GM18951 (cell line): ENCODE results near the gene SP110.

Experiments
- POLR2A ChIP-seq: IDR thresholded peaks from 4 replicates; pipeline ENCODE4 v1.6.1; 2011; ENCODE audit warnings: mild to moderate bottlenecking; ENCODE audit not compliant: insufficient read length, insufficient read depth; ENCODE audit errors: extremely low read depth
- in situ Hi-C: fragments of 300-500 bp; cut with MboI; formaldehyde crosslinking; loops from one replicate; pipeline ENCODE4 v1.12.0; 2022; ENCODE audit warnings: low sequenced_read_pairs, mixed read lengths, inconsistent platforms; ENCODE audit not compliant: unreplicated experiment

The SP110 gene

DNA sequence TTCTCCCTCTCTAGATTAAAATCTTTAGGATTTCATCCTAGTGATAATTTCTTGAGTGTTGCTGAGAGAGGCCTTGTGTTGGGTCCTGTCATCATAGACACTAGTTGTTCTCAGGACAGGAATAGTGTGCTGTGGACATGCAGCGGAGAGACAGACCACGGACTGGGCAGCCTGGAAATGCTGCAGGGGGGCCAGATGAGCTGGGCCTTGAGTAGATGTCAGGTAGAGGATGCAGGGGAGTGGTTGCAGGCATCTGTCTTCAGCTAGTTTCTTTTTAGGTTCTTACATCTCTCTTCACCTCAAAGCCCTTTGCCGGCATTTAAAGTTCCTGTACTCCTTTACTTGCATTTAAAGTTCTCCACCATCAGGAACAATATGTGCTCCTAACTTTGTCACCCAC lies 42.8 kb downstream of the SP110 start:
- TF ChIP-seq POLR2A, result no peak
- in situ Hi-C loops, result no loop called here

- in situ Hi-C loops, result no loop called here
- no peak for TF ChIP-seq POLR2A
Observed at GRCh38 chr2:230174466-230174865, 45.3 kb downstream of the SP110 start.

GRCh38 chr2:230172852-230173251 lies 46.9 kb downstream of the SP110 start:
- TF ChIP-seq POLR2A, result no peak
- in situ Hi-C loops, result no loop called here

- in situ Hi-C loops, result no loop called here
Observed at GRCh38 chr2:230172156-230172555, 47.6 kb downstream of the SP110 start.

DNA sequence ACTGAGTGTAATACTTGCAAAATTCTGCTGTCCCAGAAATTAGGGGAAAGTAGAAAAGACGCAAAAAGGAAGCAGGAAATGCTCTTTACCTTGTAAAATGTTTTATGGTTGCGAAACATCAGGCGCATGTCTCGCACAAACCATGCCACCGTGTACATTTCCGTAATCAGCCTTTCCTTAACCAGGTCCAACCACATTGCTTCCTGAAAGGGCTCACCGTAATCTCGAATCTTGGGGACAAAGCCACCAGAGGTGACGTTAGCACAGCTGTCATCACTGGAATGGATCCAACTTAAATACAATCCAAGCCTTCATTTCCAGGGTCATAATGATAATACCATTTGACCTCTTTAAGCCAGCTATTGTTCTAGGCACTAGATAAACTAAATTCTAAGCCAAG lies 49.3 kb downstream of the SP110 start:
- in situ Hi-C loops, result no loop called here
- TF ChIP-seq POLR2A, result no peak

More at GRCh38 chr2:230172156-230172555, 47.6 kb downstream of the SP110 start:
- TF ChIP-seq POLR2A, result no peak

- in situ Hi-C loops, result no loop called here
- TF ChIP-seq POLR2A, result no peak
Observed at GRCh38 chr2:230166557-230167170, 53.1 kb downstream of the SP110 start.

DNA sequence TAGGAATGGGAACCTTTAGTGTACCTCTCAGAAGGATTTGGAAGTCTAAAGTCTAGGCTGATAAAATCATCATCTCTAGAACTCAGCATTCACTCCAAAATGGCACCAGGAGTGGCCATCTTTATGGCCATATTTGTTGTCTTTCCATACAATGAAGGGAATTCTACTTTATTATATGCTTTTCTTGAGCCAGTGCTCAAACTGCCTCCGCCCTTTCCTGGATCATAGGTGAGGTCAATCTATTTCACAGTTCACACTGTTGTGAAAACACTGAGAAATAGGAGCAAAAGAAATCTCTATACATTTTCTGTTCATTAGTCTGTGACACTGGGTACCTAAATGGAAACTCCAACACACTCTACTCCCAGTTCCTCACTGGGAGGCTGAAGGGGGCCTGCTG lies 55.6 kb downstream of the SP110 start:
- TF ChIP-seq POLR2A, result no peak
- in situ Hi-C loops, result no loop called here

DNA sequence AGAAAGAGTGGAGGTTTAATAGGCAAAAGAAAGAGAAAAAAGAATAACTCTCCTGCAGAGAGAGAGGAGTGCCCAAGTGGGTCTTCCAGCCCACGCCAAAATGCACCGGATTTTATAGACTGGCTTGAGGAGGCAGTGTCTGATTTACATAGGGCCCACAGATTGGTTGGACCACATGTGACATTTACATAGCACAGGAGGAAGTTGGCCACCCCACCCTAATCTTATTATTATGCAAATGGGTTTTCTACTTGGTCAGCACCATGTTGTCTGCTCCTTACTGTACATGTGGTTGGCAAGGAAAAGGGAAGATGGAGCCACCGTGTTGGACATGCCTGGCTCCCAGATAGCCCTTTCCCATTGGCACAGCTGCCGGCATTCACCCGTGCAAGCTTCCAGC lies 56.8 kb downstream of the SP110 start:
- in situ Hi-C loops, result no loop called here
- no peak for TF ChIP-seq POLR2A

- TF ChIP-seq POLR2A, result no peak
- in situ Hi-C loops, result no loop called here
Observed at GRCh38 chr2:230161184-230161583, 58.6 kb downstream of the SP110 start.

GRCh38 chr2:230160112-230160660 lies 59.6 kb downstream of the SP110 start:
- in situ Hi-C loops, result no loop called here
- TF ChIP-seq POLR2A, result no peak

DNA sequence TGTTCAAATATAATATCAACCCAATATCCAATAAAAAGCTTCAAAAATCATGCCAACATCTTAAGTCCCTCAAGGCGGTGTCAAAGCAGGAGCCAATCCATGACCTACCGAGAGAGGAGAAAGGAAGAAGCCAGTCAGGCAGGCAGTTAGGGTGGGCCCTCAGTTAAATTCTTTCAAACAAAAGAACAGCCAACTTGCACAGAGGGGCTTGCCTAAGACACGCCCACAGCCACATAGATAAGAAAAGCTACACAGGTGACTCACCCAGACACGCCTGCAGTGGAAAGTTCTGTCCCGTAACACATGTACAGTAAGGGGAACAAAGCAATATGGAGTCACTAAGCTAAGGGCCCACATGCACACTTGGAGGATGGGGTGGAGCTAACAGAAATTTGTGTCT lies 61.3 kb downstream of the SP110 start:
- in situ Hi-C loops, result no loop called here

GRCh38 chr2:230156782-230157699 lies 62.7 kb downstream of the SP110 start:
- TF ChIP-seq POLR2A, result no peak
- in situ Hi-C loops, result no loop called here

More for the DNA sequence above, 61.3 kb downstream of the SP110 start:
- TF ChIP-seq POLR2A, result no peak

DNA sequence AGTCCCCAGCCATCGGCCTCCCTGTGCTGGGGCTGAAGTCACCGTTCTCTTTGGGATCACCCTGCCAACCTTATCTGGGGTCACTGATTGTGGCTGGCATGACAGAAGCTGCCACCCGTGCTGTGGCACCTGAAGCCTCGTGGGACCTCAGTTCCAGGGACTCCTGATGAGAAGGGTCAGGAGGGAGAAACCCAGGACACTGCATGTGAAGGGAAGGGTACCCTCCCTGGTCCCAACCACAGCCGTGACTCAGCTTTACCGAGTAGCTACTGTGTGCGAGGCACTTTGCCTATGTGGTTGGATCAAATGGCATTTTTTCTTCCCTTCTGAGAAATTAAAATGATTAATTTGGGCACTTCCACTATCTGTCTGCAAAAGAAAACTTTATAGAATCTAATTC lies 64.4 kb downstream of the SP110 start:
- no peak for TF ChIP-seq POLR2A
- in situ Hi-C loops, result no loop called here

DNA sequence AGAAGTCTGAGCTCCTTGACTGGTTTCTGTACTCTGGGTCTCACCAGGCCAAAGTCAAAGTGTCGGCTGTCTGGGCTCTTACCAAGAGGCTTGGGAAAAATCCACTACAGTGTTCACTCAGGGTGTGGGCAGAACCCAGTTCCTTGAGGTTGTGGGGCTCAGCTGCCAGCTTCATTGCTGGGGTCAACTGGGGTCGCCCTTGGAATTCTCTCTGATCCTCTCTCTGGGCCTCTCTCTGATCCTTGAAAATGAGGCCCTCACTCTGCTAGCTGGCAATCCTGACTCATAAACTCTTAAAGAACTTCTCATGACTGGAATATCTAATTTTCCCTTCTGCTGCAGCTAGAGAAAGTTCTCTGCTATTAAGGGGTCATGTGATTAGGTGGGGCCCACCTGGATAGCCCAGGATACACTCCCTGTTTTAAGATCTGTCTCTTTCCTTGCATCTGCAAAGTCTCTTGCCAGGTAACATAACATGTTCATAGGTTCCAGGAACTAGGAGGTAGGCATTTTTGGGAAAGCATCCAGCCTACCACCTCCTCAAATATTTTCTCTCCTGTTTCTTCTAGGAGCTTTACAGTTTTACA lies 66.3 kb downstream of the SP110 start:
- in situ Hi-C loops, result no loop called here
- TF ChIP-seq POLR2A, result no peak

- no peak for TF ChIP-seq POLR2A
- in situ Hi-C loops, result no loop called here
Observed at GRCh38 chr2:230152334-230152733, 67.5 kb downstream of the SP110 start.
